DOHH2 (cell line): Measurements from ENCODE around the gene ECHS1.

Source experiments
- EZH2phosphoT487 ChIP-seq: fragments of 200-600 bp; sonication (generic); IDR thresholded peaks from 2 replicates; pipeline ENCODE4 v1.6.1; 2017; ENCODE audit warnings: borderline replicate concordance, mild to moderate bottlenecking, antibody characterized with exemption, low read length, moderate library complexity, mixed read lengths
- TF ChIP-seq, protein P1 (sequence below): fragments of 200-600 bp; sonication (generic); IDR thresholded peaks from one replicate; pipeline ENCODE4 v1.5.1; 2014; ENCODE audit warnings: antibody characterized with exemption, mild to moderate bottlenecking, low read depth, low read length; ENCODE audit not compliant: poor library complexity, severe bottlenecking

DNA sequence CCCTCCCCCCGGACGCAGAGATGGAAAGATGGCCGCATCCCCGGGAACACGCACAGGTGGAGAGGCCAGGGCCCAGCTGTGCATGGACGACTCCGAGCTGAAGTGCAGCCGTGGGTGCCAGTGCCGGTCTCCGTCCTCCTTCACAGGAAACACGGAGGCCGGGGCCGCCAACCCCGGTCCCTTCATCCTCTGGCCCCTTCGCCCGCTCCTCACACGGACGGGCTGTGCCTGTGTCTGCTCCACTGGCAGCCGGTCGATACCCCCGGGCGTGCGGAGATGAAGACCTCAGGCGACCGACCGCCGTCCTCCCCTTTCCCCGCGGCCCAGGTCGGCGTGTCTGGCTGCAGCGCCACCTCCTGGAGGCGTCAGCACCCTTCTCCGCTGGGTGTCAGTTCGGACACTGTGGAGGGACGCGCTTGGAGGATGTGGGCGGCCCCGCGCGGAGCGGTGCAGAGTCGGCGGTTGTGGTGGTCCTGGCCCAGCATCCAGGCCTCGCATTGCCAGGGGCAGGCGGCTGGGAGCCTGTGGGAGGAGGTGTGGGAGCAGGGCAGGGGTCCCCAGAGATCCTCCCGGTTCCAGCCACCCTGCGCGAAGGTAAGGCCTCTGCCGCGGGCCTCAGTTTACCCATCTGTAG lies 54.5 kb downstream of the ECHS1 start:
- TF ChIP-seq, protein P1, sequence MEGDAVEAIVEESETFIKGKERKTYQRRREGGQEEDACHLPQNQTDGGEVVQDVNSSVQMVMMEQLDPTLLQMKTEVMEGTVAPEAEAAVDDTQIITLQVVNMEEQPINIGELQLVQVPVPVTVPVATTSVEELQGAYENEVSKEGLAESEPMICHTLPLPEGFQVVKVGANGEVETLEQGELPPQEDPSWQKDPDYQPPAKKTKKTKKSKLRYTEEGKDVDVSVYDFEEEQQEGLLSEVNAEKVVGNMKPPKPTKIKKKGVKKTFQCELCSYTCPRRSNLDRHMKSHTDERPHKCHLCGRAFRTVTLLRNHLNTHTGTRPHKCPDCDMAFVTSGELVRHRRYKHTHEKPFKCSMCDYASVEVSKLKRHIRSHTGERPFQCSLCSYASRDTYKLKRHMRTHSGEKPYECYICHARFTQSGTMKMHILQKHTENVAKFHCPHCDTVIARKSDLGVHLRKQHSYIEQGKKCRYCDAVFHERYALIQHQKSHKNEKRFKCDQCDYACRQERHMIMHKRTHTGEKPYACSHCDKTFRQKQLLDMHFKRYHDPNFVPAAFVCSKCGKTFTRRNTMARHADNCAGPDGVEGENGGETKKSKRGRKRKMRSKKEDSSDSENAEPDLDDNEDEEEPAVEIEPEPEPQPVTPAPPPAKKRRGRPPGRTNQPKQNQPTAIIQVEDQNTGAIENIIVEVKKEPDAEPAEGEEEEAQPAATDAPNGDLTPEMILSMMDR: peak; percentile 83
- no peak for TF ChIP-seq EZH2phosphoT487
